Stimulated activated CD8-positive, alpha-beta memory T cell treated with anti-CD3 and anti-CD28 coated beads, Interleukin-2, amount 100 ng/mL, for 1 hour (primary cell): ENCODE data around the gene FBXW12.
"Not testable (repeated sequence)": the region's sequence is repeated elsewhere in the genome, so short reads cannot be mapped to it uniquely, and the experiment has no call there.

Experiments
- DNase-seq, 2 donors: peaks; one replicate each; pipeline ENCODE4 v3.0.0-alpha.2; 2020; ENCODE audit warnings: low read depth in 2 of 2

The FBXW12 gene, protein sequence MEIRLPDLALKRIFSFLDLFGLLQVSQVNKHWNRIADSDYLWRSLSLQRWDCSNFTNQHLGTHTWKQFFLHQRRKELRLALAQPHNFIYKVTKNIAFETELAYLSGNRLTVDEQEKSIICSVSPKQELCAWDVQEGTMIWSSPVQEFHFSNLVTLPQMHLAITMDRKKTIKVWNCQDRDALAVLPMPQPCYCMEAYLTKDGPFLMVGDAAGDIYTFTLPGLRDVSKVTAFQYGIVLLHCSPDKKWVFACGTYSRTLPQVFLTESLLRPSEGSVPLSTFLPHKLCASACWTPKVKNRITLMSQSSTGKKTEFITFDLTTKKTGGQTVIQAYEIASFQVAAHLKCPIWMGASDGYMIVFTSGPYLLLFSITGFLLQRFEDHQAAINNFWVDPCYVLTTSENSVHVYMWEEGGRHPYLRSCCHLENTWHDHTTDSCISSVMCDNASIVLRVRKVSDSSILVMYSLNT

GRCh38 chr3:48371651-48372376 lies at the start of gene FBXW12:
TSS of gene FBXW12 (plus strand) at chr3:48372219. CDS start at chr3:48372768, 549 bp downstream.
- DNase-seq: no peak

- DNase-seq: not testable (repeated sequence)
Observed at GRCh38 chr3:48331706-48332435, 40.1 kb upstream of the FBXW12 start.

- DNase-seq: not testable (repeated sequence)
Observed at GRCh38 chr3:48333346-48334245, 38.4 kb upstream of the FBXW12 start, which contains the start of gene SPINK8. TSS of gene SPINK8 (minus strand) at chr3:48333661. CDS start at chr3:48328341, 5,320 bp downstream.

DNA sequence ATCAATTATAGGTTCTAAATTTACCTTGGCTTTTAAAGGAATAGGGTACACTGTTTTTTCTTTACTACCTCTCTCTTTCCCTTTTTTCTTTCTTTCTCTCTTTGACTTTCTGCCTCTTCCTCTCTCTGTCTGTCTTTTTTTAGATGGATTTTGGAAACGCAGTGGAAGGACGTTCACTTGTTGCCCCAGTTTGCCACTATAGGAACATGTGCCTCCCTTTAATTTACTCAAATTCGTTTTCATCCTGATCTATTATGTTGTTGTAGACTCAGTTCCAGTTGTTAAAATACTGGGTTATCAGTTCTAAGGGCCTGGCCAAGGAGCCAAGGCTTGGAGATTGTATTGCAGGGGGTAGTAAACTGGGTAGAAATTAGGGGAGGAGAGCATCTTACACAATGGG lies 37.4 kb upstream of the FBXW12 start:
- no peak for DNase-seq

DNA sequence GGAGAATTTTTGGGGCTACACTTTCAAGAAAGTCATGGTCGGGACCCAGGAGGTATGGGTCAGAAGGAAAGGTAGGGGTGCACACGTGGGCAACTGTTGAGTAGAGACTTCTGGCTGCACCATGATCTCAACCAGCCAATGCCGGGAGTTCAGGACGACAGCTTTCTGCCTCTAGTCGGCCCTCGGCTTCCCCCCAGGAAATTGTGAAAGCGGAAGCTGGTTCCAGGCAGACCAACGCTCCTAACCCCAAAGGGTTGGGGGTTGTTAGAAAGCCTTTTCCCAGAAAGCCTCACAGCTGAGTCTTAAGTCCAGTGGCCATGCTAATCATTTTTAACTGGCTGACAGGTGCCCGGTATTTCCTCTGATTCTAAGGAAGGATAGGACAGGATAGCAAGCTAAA lies 36.7 kb upstream of the FBXW12 start:
- not testable (repeated sequence) for DNase-seq

DNA sequence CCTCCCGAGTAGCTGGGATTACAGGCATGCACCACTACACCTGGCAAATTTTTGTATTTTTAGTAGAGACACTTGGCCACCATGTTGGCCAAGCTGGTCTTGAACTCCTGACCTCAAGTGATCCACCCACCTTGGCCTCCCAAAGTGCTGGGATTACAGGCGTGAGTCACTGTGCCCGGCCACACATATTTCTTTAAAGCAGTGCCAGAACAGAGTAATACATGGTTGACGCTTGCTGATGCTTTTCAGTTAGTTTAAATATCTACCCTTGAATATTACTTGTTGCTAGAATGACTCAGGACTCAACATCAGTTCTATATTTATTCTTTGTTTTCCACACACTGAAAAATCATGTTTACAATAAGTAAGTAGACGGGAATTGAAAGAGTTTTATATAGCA lies 34.5 kb upstream of the FBXW12 start:
- not testable (repeated sequence) for DNase-seq

DNA sequence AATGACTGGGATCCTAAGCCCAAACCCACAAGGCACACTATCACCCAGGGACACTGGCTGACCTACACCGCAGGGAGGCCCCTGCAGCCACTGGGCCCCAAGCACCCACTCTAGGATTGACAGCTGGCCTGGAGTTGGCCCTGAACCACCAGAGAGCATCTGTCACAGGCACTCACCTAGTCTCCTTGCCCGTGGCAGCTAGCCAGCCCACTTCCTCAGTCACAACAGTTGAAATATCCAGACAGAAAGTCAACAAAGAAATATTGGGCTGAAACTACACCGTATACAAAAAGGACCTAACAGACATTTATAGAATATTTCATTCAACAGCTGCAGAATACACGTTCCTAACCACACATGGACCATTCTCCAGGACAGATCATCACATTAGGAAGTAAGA lies 33.4 kb upstream of the FBXW12 start:
- DNase-seq: no peak

DNA sequence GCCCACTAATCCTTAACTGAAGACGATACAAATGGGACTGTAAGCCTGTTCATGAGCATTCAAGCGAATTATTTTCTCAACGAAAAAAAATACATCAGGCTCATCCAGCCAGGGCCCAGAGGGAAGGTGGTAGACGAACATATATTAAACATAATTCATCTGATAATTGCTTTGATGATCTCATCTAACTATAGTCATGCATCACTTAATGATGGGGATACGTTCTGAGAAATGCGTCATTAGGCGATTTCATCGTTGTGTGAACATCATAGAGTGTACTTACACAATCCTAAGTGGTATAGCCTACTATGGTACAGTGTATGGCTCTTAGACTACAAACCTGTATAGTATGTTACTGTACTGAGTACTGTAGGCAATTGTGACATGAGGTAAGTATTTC lies 28.6 kb upstream of the FBXW12 start:
- no peak for DNase-seq

GRCh38 chr3:48344867-48345507 lies 27.0 kb upstream of the FBXW12 start:
- DNase-seq: no peak

DNA sequence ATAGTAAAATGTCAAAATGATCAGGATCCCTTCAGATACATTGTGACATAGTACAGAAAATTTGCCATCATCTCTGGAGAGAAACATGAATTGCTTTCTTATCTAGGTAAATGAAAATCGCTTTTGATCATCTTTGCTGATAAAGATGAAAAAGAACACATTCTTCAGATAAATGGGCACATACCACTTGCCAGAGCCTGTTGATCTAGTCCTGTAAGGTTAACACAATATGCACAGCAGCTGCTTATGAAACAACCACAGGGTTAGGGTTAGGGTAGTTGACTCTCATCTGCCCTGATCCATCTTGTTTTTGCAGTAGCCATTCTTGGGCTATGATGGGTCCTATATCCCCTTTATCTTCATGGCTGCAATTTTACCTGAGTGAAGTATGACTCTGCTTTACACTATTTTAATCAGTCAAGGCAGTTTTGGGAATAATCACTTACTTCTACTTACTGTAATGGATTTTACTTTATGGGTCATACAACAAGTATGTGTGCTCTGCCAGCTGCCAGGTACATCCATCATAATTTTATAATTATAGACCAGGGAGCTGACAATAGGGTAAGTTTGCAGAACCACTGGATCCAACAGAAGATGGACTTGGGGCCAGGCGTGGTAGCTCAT lies 26.0 kb upstream of the FBXW12 start:
- DNase-seq: no peak

GRCh38 chr3:48347500-48347899 lies 24.5 kb upstream of the FBXW12 start:
- DNase-seq: no peak

DNA sequence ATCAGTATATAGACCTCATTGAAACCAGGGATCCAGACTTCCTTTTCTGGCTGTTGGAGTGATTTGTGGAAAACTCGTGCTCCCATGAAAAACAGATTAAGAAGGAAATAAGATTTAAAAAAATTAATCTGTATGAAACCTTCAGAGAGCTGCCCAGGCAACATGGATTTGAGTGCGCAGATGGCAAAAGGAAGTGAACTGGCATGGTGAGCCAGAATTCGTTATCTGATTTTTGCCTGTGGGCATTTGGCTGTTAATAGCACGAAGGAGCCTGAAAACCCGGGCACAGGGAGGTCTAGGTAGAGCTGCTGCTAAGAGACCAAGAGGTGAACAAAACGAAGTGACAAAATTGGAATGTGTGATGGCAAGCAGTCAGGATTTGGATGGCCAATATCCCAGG lies 19.5 kb upstream of the FBXW12 start:
- DNase-seq: no peak

GRCh38 chr3:48353987-48354386 lies 18.0 kb upstream of the FBXW12 start:
- DNase-seq: no peak

DNA sequence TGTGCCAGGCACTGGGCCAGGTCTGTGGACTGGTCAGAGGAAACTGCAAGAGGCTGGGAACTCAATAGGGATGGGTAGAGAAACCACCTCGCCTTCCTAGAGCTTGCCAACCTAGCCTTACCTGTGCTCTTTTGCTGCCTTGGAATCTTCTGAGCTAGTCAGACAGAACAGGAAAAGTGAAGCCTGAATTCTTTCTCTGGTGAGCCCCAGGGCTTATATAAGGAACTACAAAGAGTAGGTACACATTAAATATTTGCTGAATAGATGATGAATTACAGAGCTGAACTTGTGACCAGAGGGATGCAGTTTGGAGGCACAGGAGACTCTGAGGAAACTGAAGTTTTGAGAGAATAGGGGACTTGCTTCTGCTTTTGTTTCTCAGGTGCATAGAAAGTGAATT lies 15.6 kb upstream of the FBXW12 start:
- DNase-seq: no peak

- no peak for DNase-seq
Observed at GRCh38 chr3:48361928-48362327, 10.1 kb upstream of the FBXW12 start.

- DNase-seq: no peak
Observed at GRCh38 chr3:48364840-48365239, 7.2 kb upstream of the FBXW12 start.

GRCh38 chr3:48367201-48367600 lies 4.8 kb upstream of the FBXW12 start:
- DNase-seq: no peak

GRCh38 chr3:48369693-48370332 lies 2.2 kb upstream of the FBXW12 start:
- no peak for DNase-seq

DNA sequence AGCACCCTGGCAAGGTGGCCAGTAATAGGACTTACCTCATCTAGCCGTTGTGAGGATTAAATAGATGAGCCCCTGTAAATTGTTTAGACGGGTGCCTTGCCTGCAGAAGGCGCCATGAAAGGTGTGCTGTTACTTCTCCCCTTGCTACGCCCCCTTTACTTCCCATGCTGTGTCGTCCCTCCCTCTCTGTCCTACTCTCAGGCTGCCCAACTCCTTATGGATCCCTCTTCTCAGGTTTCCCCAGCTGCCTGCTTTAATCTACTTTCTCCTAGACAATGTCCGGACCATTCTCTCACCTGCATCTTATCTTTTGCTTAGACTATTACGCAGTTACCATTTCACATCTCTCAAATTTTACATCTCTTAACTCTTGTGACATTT lies 1.7 kb upstream of the FBXW12 start:
- no peak for DNase-seq

DNA sequence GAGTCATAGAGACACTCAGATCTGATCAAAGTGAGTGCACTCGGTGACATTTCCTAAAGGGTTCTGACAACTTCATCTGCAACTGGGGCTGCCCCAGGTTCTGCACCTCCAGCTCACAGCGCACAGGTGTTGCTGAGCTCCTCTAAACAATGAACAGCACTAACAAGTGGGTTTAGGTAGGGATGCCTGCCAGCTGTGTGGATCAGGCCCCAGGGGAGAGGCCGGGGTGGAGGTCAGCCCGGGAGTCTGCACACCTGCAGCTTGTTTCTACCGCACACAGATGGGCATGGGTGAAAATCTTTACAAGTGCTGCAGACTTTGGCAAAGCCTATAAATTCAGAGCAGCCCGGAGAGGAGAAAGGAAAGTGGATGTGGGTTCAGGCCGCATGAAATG lies 355 bp downstream of the FBXW12 start:
- DNase-seq: no peak
